ENCODE measurements around the gene FAM53B. TPM values are rescaled to one million over a fixed set of nuclear protein-coding genes. Genes with fewer than 3 reads are reported as not detected.

FAM53B gene
- total RNA-seq, 1 experiment from 2014 or later = 13.7 TPM

GRCh38 chr10:124710266-124710881 is 33.8 kb downstream of the FAM53B start:
- CTCF ChIA-PET = no interaction called here
- H3K4me1 ChIP-seq = no peaks in the 10 kb centered on the region
- intact Hi-C loops (cut with micrococcal nuclease; ENCODE audit: unreplicated experiment) = no loop called here

GRCh38 chr10:124709861-124710260 is 34.3 kb downstream of the FAM53B start:
- no peak overlapping the region for H3K27ac Mint-ChIP-seq (ENCODE audit: unreplicated experiment)
- Histone ChIP-seq H3K4me1 (no peaks in the 10 kb centered on the region), H3K9me3 (no peaks in the 10 kb centered on the region), H3K4me3 (ENCODE audit: low read depth, low read length) (no peak overlapping the region), H3K36me3 (ENCODE audit: control insufficient read depth, insufficient read depth, low read length) (peaks cover 2% of the 10 kb centered on the region; the same call in 1 of the 2 replicates), H3K27me3 (replicated peaks; ENCODE audit: control insufficient read depth, insufficient read depth, low read length) (no peaks in the 10 kb centered on the region)
- TF ChIP-seq, protein P1, sequence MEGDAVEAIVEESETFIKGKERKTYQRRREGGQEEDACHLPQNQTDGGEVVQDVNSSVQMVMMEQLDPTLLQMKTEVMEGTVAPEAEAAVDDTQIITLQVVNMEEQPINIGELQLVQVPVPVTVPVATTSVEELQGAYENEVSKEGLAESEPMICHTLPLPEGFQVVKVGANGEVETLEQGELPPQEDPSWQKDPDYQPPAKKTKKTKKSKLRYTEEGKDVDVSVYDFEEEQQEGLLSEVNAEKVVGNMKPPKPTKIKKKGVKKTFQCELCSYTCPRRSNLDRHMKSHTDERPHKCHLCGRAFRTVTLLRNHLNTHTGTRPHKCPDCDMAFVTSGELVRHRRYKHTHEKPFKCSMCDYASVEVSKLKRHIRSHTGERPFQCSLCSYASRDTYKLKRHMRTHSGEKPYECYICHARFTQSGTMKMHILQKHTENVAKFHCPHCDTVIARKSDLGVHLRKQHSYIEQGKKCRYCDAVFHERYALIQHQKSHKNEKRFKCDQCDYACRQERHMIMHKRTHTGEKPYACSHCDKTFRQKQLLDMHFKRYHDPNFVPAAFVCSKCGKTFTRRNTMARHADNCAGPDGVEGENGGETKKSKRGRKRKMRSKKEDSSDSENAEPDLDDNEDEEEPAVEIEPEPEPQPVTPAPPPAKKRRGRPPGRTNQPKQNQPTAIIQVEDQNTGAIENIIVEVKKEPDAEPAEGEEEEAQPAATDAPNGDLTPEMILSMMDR (IDR thresholded peaks at IDR 0.05; ENCODE audit: insufficient read depth in 1 of 2, low read depth in 1 of 2, low read length in 1 of 2, severe bottlenecking in 1 of 2, unreplicated experiment in 1 of 2) = no peak
- intact Hi-C loops (cut with micrococcal nuclease; ENCODE audit: unreplicated experiment) = no loop called here
- BruUV-seq (replicated peaks) = no TSS peak
- H3K27me3 Mint-ChIP-seq (ENCODE audit: insufficient read depth, unreplicated experiment) = no peaks in the 10 kb centered on the region
- no peak for DNase-seq
- H3K36me3 Mint-ChIP-seq (ENCODE audit: insufficient read depth, unreplicated experiment) = no peaks in the 10 kb centered on the region
- CTCF ChIA-PET = no interaction called here
- no peaks in the 10 kb centered on the region for H3K4me1 Mint-ChIP-seq (ENCODE audit: low read depth, unreplicated experiment)
- POLR2A ChIA-PET = no interaction called here
- no peaks in the 10 kb centered on the region for H3K9me3 Mint-ChIP-seq (ENCODE audit: unreplicated experiment)
- no peak overlapping the region for H3K4me3 Mint-ChIP-seq (ENCODE audit: unreplicated experiment)

More at GRCh38 chr10:124710266-124710881, 33.8 kb downstream of the FAM53B start:
- no peaks in the 10 kb centered on the region for H3K36me3 Mint-ChIP-seq (ENCODE audit: insufficient read depth, unreplicated experiment)
- Histone ChIP-seq H3K36me3 (ENCODE audit: control insufficient read depth, insufficient read depth, low read length) (no peaks in the 10 kb centered on the region; the same call in 1 of the 2 replicates), H3K27me3 (replicated peaks; ENCODE audit: control insufficient read depth, insufficient read depth, low read length) (no peaks in the 10 kb centered on the region), H3K4me3 (ENCODE audit: low read depth, low read length) (no peak overlapping the region), H3K9me3 (no peaks in the 10 kb centered on the region)
- no peak overlapping the region for H3K27ac Mint-ChIP-seq (ENCODE audit: unreplicated experiment)
- TF ChIP-seq, protein P1 (IDR thresholded peaks at IDR 0.05; ENCODE audit: insufficient read depth in 1 of 2, low read depth in 1 of 2, low read length in 1 of 2, severe bottlenecking in 1 of 2, unreplicated experiment in 1 of 2) = no peak
- H3K4me3 Mint-ChIP-seq (ENCODE audit: unreplicated experiment) = no peak overlapping the region
- H3K4me1 Mint-ChIP-seq (ENCODE audit: low read depth, unreplicated experiment) = no peaks in the 10 kb centered on the region
- H3K27me3 Mint-ChIP-seq (ENCODE audit: insufficient read depth, unreplicated experiment) = no peaks in the 10 kb centered on the region
- no peaks in the 10 kb centered on the region for H3K9me3 Mint-ChIP-seq (ENCODE audit: unreplicated experiment)
- no peak for DNase-seq
- POLR2A ChIA-PET = no interaction called here
- BruUV-seq (replicated peaks) = no TSS peak

DNA sequence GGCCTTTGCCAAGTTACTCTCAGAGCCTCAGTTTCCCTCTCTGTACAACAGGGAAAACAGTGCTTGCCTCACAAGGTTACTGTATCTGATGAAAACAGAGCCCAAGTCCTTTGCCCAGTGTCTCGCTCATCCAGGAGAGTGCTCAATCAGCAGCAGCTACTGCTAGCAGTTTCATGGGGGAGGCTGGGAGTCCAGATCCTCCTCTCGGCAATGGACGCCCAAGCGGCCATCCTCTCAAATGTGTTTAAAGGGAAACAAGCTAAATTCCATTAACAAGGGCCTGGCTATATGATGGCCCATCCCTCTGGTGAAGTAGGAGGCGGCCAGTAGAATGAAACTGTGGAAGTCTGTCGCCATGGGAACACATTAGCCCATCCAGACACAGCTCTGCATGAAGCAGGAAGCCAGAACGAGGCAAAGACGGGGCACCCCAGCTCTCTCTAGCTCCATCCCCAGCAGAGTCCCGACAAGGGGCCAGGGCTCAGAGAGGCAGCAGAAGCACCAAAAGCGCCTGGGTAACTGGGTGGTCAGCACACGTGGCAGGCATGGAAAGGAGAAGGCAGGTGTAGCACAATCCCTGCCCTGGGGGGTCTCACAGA is 35.2 kb downstream of the FAM53B start:
- no TSS peak for BruUV-seq (replicated peaks)
- ChIA-PET POLR2A (no interaction called here), CTCF (no interaction called here)
- no peak overlapping the region for H3K27ac Mint-ChIP-seq (ENCODE audit: unreplicated experiment)
- H3K36me3 Mint-ChIP-seq (ENCODE audit: insufficient read depth, unreplicated experiment) = no peaks in the 10 kb centered on the region
- no peak overlapping the region for H3K4me3 ChIP-seq (ENCODE audit: low read depth, low read length)
- no peaks in the 10 kb centered on the region for H3K27me3 Mint-ChIP-seq (ENCODE audit: insufficient read depth, unreplicated experiment)
- TF ChIP-seq, protein P1 (IDR thresholded peaks at IDR 0.05; ENCODE audit: insufficient read depth in 1 of 2, low read depth in 1 of 2, low read length in 1 of 2, severe bottlenecking in 1 of 2, unreplicated experiment in 1 of 2) = no peak
- H3K4me3 Mint-ChIP-seq (ENCODE audit: unreplicated experiment) = no peak overlapping the region
- no peaks in the 10 kb centered on the region for H3K27me3 ChIP-seq (replicated peaks; ENCODE audit: control insufficient read depth, insufficient read depth, low read length)
- intact Hi-C loops (cut with micrococcal nuclease; ENCODE audit: unreplicated experiment) = no loop called here
- no peaks in the 10 kb centered on the region for H3K9me3 Mint-ChIP-seq (ENCODE audit: unreplicated experiment)
- no peaks in the 10 kb centered on the region for H3K9me3 ChIP-seq
- H3K36me3 ChIP-seq (ENCODE audit: control insufficient read depth, insufficient read depth, low read length) = peaks cover 2% of the 10 kb centered on the region; the same call in 1 of the 2 replicates
- H3K4me1 ChIP-seq = no peaks in the 10 kb centered on the region
- no peaks in the 10 kb centered on the region for H3K4me1 Mint-ChIP-seq (ENCODE audit: low read depth, unreplicated experiment)
- no peak for DNase-seq
